GM15510 (cell line): Measurements from ENCODE around the gene CABP4.

Source experiments
- POLR2A ChIP-seq: IDR thresholded peaks from 3 replicates; pipeline ENCODE4 v1.6.1; 2011; ENCODE audit warnings: borderline replicate concordance; ENCODE audit not compliant: insufficient read length; ENCODE audit errors: extremely low read depth

The CABP4 gene

DNA sequence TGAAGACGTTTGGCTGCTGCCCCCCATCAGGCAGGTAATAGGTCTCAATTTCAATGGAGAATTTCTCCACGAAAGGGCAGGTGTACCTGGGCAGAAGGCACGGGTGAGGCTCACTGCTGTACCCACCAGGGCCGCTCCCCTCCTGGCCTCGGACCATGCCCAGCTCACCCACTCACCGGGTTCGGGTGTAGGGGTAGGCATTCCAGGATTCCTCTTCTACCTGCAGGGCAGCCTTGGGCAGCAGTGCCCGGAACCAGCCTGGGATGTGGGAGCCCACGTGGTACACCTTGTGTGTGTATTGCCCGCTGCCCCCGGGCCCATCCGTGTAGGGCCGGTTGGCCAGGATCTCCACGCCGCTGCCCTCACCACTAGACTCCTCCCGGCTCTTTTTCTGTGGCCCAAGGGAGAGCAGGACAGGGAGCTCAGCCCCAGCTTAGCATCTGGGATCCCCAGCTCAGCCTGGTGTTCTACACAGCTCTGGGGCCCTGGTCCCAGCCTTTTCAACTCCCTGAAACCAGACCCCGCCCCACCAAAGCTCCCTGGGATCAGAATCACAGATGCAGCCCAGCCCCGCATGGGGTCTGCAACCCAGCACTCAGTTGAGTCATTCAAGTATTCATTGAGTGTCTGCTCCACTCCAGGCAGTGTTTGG, 47.3 kb downstream of the CABP4 start:
- no peak for TF ChIP-seq POLR2A

- no peak for TF ChIP-seq POLR2A
Measured at GRCh38 chr11:67503119-67504004, 48.2 kb downstream of the CABP4 start.

GRCh38 chr11:67504005-67504949, 49.1 kb downstream of the CABP4 start:
- TF ChIP-seq POLR2A = no peak

DNA sequence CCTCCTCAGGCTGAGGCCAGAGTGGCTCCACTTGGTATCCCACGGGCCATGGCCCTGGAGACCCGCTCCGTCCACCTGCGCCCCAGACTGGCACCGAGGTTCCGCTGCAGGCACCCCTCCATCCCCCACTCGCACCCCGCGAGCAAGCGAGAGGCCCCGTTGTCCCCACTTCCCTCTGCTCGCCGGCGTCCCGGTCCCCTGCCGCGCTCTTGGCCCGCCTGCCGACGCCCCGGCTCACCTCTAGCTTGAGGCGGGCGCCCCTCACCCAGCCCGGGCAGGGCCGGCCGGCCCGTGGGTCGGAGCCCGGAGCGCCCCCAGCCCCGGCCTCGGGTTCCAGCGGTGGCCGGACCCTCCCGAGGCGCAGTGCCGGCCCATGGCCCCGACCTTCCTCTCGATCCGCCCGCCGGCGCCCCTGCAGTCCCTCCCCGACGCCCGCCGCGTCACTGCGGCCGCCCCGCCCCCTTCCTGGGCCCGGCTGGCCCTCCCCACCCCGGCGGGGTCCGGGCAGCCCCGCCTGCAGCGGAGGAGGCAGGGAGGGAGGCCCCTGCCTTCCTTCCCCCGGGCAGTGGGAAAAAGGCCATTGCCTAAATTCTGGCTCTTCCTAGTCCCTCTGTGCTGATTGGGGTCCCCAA, 49.9 kb downstream of the CABP4 start, which contains the start of gene PITPNM1:
TSS of gene PITPNM1 (minus strand) at position 414 of the 632 bp plus-strand sequence. CDS start 1,183 bp downstream, outside the sequence.
- TF ChIP-seq POLR2A = peak; percentile 57

DNA sequence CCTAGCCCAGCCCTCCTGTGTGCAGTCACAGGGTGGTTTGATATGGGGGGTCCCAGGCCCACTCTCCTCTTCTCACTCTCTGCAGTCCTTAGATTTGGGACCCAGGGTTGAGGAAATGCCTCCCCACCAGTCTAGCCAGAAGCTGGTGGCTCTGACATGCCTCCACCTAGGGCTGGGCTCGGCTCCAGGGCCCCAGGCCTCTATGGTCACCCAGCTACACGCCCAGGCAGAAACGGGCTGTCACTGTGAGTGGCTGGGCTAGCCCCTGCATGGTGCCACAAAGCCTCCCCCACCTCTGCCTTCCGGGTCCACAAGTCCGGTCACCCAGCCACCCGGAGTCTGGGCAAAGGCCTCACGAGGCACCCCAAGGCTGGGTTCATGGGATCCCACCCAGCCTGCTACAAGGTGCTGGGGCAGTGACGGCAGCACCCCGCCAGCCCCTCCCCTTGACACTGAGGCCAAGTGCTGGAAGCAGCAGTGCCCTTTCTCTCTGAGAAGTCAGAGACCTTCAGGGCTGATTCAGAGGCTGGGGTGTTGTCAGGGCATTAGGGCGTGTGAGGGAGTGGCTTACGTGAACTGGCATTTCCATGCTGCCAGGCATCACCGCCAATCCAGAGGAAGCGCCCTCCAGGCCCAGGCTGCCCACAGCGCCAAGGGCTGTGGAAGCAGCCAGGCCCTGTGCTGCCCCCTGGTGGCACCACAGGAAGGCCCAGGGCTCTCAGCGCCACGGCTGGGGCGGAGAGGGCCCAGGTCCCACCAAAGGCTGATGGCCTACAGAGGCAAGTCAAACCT, 50.6 kb downstream of the CABP4 start:
- TF ChIP-seq POLR2A = peak; percentile 29

DNA sequence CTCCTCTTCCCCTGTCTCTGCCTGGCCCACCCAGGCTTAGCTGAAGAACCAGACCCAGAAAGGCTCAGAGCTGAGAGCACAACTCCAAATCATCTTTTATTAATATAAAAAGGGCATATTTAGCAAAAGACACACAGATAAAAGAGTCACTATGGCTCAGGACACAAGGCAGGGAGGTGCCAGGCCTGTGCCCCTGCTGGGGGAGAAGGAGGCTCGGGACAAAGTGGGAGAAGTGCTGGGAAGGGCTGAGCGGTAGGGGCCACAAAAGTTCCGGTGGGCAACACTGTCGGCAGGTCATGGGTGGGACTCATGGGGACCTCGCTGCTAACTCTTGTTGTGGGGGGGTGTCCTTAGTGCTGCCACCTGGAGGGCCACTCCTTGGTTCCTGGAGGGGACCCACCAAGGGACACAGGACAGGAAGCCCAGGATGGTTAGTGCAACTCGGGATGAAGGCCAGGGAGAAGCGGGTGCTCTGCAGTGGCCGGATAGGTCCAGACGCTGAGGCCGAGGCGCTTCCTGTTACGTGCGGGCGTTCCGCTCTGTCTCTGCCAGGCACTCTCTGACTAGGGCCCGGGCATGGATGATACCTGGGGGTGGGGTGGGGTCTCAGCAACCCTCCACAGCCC, 51.4 kb downstream of the CABP4 start:
- TF ChIP-seq POLR2A = no peak

DNA sequence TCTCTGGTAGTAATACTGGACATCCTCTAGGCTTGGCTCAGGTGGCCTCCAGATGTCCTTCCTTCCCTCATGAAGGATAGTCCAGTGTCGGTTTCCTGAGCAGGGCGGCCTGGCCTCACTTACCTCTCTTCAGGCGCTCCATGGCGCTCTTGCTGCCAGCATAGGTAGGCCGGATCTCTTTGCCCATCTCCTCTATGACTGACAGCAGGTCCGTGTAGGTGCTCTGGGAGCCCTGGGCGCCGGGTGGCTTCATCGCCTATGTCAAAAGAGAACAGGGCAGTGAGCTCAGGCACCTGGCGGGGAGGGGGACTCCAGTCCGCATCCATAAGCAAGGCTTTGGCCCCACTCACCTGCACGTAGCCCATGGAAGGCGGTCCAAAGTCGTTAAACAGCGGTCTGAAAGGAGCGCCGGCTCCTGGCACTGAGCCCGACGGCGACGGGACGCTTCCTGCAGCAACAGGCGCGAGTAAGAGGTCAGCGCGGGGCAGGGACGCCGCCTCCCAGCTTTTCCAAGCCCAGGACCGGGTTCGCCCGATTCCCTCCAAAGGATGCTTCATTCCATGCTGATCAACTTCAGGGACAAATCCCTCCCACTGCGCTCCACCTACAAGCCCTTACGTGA, 52.2 kb downstream of the CABP4 start:
- no peak for TF ChIP-seq POLR2A

GRCh38 chr11:67507864-67508485, 52.8 kb downstream of the CABP4 start, which contains the start of gene CDK2AP2:
TSS of gene CDK2AP2 (minus strand) at chr11:67508162. CDS start at chr11:67508082, 80 bp downstream.
- peak; percentile 70 for TF ChIP-seq POLR2A

- peak; percentile 37 for TF ChIP-seq POLR2A
Measured at GRCh38 chr11:67508486-67509121, 53.5 kb downstream of the CABP4 start.

GRCh38 chr11:67510023-67510345, 54.8 kb downstream of the CABP4 start:
- no peak for TF ChIP-seq POLR2A
